Measurements from ENCODE around the gene EEPD1.

DNA sequence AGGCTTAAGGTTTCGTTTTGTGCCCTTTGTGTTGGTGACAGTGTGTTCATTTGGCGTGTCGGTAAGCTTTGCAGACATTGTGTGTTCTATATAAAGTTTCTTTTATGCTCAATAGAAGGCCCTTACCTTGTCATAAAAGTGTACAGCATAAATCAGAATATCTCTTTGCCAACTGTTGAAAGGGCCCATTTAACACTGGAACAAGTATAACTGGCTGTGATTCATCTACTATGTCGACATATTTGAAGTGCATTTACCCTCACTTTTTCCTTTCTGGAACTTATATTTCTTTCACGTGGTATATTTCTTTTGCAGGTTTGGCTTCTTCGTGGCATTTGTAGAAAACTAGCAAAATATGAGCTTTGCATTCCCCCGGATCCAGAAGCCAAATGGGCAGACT is 32.7 kb downstream of the EEPD1 start:
- TF ChIP-seq CTCF (IDR thresholded peaks at IDR 0.05) (no peak), SIN3A (IDR thresholded peaks at IDR 0.05; ENCODE audit: borderline replicate concordance, insufficient read depth, low read depth, low read length) (no peak)

Measured in Panc1 (cell line).